Mesothelial cell of epicardium (in vitro differentiated cells): ENCODE results near the gene AK4. TPM values are rescaled to one million over a fixed set of nuclear protein-coding genes. Genes with fewer than 3 reads are reported as not detected.
"Not testable (repeated sequence)": the region's sequence is repeated elsewhere in the genome, so short reads cannot be mapped to it uniquely, and the experiment has no call there.

Source experiments
- DNase-seq, 2 experiments: peaks; one replicate each; pipeline ENCODE4 v3.0.0; 2021; ENCODE audit warnings: low spot score in 2 of 2; ENCODE audit not compliant: unreplicated experiment in 2 of 2
- H3K27ac Mint-ChIP-seq: 2 replicates; pipeline ENCODE4 v1.8.0; 2021; ENCODE audit warnings: mixed read lengths
- H3K27me3 Mint-ChIP-seq: 2 replicates; pipeline ENCODE4 v1.8.0; 2021; ENCODE audit warnings: low read depth, mixed read lengths
- H3K36me3 Mint-ChIP-seq: 2 replicates; pipeline ENCODE4 v1.8.0; 2021; ENCODE audit warnings: mixed read lengths
- H3K4me1 Mint-ChIP-seq: 2 replicates; pipeline ENCODE4 v1.8.0; 2021; ENCODE audit warnings: mixed read lengths
- H3K4me3 Mint-ChIP-seq: 2 replicates; pipeline ENCODE4 v1.8.0; 2021; ENCODE audit warnings: mild to moderate bottlenecking, moderate library complexity, mixed read lengths
- H3K9me3 Mint-ChIP-seq: 2 replicates; pipeline ENCODE4 v1.8.0; 2021; ENCODE audit warnings: mixed read lengths
- total RNA-seq: library from RNA; stranded (reverse); gene quantifications from 3 replicates; pipeline ENCODE4 v1.2.1, GENCODE V29; 2021
- TF ChIP-seq, protein P1 (sequence below): fragments of 200-600 bp; sonication (generic); IDR thresholded peaks from one replicate; pipeline ENCODE4 v1.5.0; 2021; ENCODE audit warnings: antibody characterized with exemption; ENCODE audit not compliant: unreplicated experiment

Gene AK4
- total RNA-seq, 1 donor from 2014 or later = 20.7 TPM

DNA sequence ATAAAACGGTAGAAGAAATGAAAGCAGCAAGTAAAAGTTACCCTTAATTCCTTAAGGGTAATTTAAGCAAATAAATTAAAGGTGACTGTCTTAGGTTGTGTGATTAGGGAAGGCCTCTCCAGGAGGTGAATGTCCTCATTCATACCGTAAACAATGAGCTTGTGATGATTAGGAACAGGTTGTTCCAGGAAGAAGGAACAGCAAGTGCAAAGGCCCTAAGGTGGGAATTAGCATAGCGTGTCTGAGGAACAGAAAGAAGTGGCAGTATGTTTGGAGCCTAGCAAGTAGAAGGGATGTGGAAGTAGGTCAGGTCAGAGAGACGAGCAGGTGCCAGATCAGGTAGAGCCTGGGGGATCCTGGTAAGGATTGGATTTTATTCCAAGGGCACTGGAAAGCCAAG lies 5.6 kb downstream of the AK4 start:
- DNase-seq = no peak
- no peaks in the 10 kb centered on the region for H3K9me3 Mint-ChIP-seq
- H3K4me3 Mint-ChIP-seq = no peak overlapping the region
- H3K27ac Mint-ChIP-seq = no peak overlapping the region
- peaks cover 31% of the 10 kb centered on the region for H3K27me3 Mint-ChIP-seq
- TF ChIP-seq, protein P1, sequence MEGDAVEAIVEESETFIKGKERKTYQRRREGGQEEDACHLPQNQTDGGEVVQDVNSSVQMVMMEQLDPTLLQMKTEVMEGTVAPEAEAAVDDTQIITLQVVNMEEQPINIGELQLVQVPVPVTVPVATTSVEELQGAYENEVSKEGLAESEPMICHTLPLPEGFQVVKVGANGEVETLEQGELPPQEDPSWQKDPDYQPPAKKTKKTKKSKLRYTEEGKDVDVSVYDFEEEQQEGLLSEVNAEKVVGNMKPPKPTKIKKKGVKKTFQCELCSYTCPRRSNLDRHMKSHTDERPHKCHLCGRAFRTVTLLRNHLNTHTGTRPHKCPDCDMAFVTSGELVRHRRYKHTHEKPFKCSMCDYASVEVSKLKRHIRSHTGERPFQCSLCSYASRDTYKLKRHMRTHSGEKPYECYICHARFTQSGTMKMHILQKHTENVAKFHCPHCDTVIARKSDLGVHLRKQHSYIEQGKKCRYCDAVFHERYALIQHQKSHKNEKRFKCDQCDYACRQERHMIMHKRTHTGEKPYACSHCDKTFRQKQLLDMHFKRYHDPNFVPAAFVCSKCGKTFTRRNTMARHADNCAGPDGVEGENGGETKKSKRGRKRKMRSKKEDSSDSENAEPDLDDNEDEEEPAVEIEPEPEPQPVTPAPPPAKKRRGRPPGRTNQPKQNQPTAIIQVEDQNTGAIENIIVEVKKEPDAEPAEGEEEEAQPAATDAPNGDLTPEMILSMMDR = no peak
- H3K4me1 Mint-ChIP-seq = peaks cover 11% of the 10 kb centered on the region
- H3K36me3 Mint-ChIP-seq = no peaks in the 10 kb centered on the region

DNA sequence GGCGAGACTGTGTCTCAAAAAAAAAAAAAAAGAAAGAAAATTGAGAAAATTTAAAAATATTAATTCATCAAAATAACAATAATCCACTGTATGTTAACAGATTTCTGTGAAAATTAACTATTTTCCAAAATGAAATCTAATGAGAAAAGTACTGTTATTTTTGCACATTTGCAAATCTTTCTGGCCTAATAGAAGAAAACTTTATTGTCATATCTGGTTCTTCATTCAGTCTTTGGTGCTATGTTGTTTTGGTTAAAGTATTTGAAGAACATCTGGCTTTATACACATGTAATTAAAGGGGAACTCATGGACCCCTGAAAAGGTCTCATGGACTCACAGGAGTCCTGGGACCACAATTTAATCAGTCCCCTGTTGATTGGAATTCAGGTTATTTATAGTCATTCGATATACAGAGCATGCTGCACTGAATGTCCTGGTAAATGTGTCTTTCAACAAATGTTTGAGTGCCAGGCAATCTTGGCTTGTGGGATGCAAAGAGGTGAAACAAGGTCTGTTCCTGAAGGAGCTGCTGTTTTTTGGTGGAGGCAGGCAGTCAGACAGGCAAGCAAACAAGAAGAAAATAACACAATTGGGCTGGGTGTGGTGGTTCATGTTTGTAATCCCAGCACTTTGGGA lies 9.0 kb downstream of the AK4 start:
- no peak overlapping the region for H3K27ac Mint-ChIP-seq

DNA sequence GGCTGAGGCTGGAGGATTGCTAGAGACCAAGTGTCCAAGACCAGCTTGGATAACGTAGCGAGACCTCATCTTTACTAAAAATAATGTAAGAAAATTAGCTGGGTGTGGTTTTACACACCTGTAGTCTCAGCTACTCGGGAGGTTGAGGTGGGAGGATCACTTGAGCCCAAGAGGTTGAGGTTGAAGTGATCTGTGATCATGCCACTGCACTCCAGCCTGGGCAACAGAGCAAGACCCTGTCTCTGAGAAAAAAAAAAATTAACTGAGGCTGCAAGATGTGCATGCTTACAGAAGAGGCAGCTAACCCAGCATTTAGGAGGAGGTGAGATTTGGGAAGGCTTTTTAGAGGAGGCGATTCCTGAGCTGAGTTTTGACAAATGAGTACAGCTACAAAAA lies 9.5 kb downstream of the AK4 start:
- TF ChIP-seq, protein P1 = no peak
- Mint-ChIP-seq H3K4me1 (no peaks in the 10 kb centered on the region), H3K27me3 (peaks cover 3% of the 10 kb centered on the region), H3K9me3 (no peaks in the 10 kb centered on the region), H3K27ac (no peak overlapping the region), H3K36me3 (no peaks in the 10 kb centered on the region), H3K4me3 (no peak overlapping the region)
- DNase-seq = no peak

More for the DNA sequence above, 9.0 kb downstream of the AK4 start:
- DNase-seq = no peak
- no peaks in the 10 kb centered on the region for H3K4me1 Mint-ChIP-seq
- H3K4me3 Mint-ChIP-seq = no peak overlapping the region
- no peaks in the 10 kb centered on the region for H3K36me3 Mint-ChIP-seq
- TF ChIP-seq, protein P1 = no peak
- H3K27me3 Mint-ChIP-seq = peaks cover 3% of the 10 kb centered on the region
- H3K9me3 Mint-ChIP-seq = no peaks in the 10 kb centered on the region

DNA sequence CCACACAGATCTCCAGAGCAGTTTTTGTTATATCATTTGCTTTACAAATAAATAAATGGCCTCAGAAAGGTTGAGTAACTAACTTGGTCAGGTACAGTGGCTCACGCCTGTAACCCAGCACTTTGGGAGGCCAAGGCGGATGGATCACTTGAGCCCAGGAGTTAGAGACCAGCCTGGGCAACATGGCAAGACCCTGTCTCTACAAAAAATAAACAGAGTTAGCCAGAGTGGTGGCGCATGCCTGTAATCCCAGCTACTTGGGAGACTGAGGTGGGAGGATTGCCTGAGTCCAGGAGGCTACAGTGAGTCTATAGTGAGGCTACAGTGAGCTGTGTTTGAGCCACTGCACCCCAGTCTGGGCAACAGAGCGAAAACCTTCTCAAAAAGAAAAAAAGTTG lies 11.3 kb downstream of the AK4 start:
- not testable (repeated sequence) for H3K27me3 Mint-ChIP-seq, H3K4me3 Mint-ChIP-seq, H3K4me1 Mint-ChIP-seq, H3K27ac Mint-ChIP-seq, DNase-seq, H3K36me3 Mint-ChIP-seq, H3K9me3 Mint-ChIP-seq

DNA sequence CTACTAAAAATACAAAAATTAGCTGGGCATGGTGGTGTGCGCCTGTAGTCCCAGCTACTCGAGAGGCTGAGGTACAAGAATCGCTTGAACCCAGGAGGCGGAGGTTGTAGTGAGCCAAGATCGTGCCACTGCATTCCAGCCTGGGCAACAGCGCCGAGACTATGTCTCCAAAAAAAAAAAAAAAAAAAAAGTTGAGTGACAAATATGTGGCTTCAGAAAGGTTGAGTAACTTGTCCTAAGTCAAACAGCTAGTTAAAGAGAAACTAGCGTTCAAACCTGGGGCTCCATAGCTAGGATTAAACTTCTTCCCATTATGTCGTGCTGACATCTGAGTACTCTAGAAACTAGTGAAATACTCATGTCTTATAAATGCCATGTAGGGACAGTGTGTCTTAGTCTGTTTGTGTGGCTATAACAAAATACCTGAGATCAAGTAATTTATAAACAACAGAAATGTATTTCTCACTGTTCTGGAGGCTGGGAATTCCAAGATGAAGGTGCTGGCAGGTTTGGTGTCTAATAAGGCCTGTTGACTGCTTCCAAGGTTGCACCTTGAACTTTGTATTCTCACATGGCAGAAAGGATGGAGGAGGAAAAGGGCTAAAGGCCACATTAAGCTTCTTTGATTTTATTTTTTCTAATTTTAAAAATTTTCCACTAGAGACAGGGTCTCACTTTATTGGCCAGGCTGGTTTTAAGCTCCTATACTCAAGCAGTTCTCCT lies 12.0 kb downstream of the AK4 start:
- Mint-ChIP-seq H3K36me3 (no peaks in the 10 kb centered on the region), H3K27me3 (no peaks in the 10 kb centered on the region), H3K27ac (no peak overlapping the region), H3K4me3 (no peak overlapping the region), H3K4me1 (peaks cover 5% of the 10 kb centered on the region), H3K9me3 (no peaks in the 10 kb centered on the region)
- no peak for DNase-seq
- TF ChIP-seq, protein P1 = no peak

DNA sequence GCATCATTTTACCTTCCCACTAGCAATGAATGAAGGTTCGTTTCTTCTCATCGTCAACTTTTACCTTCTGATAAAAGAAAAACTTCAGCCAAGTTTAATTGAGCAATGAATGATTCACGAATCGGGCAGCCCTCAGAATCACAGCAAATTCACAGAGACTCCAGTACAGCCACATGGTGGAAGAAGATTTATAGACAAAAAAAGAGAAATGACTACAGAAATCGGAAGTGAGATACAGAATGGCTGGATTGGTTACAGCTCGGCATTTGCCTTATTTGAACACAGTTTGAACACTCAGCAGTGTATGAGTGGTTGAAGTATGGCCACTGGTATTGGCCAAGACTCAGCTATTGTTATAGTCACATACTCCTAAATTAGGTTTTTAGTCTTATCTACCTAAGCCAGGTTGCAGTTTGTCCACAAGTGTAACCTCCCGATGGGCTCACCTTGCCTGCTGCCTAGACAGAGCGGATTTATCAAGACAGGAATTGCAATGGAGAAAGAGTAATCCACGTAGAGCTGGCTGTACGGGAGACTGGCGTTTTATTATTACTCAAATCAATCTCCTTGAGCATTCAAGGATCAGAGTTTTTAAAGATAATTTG lies 15.3 kb downstream of the AK4 start:
- Mint-ChIP-seq H3K9me3 (no peaks in the 10 kb centered on the region), H3K27ac (no peak overlapping the region), H3K36me3 (no peaks in the 10 kb centered on the region), H3K4me1 (peaks cover 13% of the 10 kb centered on the region), H3K4me3 (no peak overlapping the region), H3K27me3 (no peaks in the 10 kb centered on the region)
- no peak for DNase-seq
- TF ChIP-seq, protein P1 = no peak

DNA sequence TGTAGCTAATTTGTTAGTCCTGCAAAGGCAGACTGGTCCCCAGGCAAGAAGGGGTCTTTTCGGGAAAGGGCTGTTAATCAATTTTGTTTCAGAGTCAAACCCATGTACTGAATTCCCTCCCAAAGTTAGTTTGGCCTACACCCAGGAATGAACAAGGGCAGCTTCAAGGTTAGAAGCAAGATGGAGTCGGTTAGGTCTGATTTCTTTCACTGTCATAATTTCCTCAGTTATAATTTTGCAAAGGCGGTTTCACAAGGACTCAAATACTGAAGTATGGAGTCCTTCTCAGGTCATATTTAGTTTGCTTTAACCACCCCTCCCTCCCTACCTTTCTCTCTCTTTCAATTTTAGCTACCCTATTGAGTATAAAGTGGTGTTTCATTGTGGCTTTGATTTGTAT lies 16.1 kb downstream of the AK4 start:
- H3K27ac Mint-ChIP-seq, H3K4me3 Mint-ChIP-seq, DNase-seq, H3K9me3 Mint-ChIP-seq, H3K36me3 Mint-ChIP-seq, H3K27me3 Mint-ChIP-seq: not testable (repeated sequence)
- H3K4me1 Mint-ChIP-seq = peaks cover 13% of the 10 kb centered on the region
